HepG2 (cell line): ENCODE data around the gene PIP5KL1. TPM values are rescaled to one million over a fixed set of nuclear protein-coding genes. Genes with fewer than 3 reads are reported as not detected.
A peak's percentile ranks its signal among the peaks of the same experiment; 100 is the strongest.

Experiments
- AKAP8 ChIP-seq: sonication (generic); formaldehyde crosslinking; IDR thresholded peaks from 2 replicates; pipeline ENCODE4 v1.5.1; 2020; ENCODE audit warnings: mild to moderate bottlenecking, missing genetic modification reagents
- CBX5 ChIP-seq: sonication (generic); formaldehyde crosslinking; IDR thresholded peaks from 2 replicates; pipeline ENCODE4 v1.4.0; 2020; ENCODE audit warnings: missing genetic modification reagents, borderline replicate concordance
- ETV5 ChIP-seq: IDR thresholded peaks from 2 replicates; pipeline ENCODE4 v1.6.1; 2018; ENCODE audit warnings: missing biosample characterization, missing genetic modification reagents, inconsistent platforms, borderline replicate concordance
- FOSL2 ChIP-seq: sonication (generic); formaldehyde crosslinking; IDR thresholded peaks from 2 replicates; pipeline ENCODE4 v1.4.0; 2020; ENCODE audit warnings: missing genetic modification reagents
- HNRNPL ChIP-seq: fragments of 200-400 bp; formaldehyde crosslinking; IDR thresholded peaks from 2 replicates; pipeline ENCODE4 v1.6.1; 2017; ENCODE audit warnings: mild to moderate bottlenecking, low read depth, low read length
- KDM2A ChIP-seq: sonication (generic); formaldehyde crosslinking; IDR thresholded peaks from 2 replicates; pipeline ENCODE4 v1.4.0; 2020; ENCODE audit warnings: low read depth, missing genetic modification reagents, borderline replicate concordance
- MZF1 ChIP-seq: sonication (generic); formaldehyde crosslinking; IDR thresholded peaks from 2 replicates; pipeline ENCODE4 v1.8.1; 2023; ENCODE audit warnings: mild to moderate bottlenecking, missing genetic modification reagents, borderline replicate concordance
- PBX2 ChIP-seq: IDR thresholded peaks from 2 replicates; pipeline ENCODE4 v1.6.1; 2016; ENCODE audit warnings: control low read depth
- RBFOX2 ChIP-seq: fragments of 200-400 bp; formaldehyde crosslinking; IDR thresholded peaks from 2 replicates; pipeline ENCODE4 v1.6.1; 2017; ENCODE audit warnings: low read depth, mild to moderate bottlenecking, low read length
- RXRA ChIP-seq: sonication (generic); formaldehyde crosslinking; IDR thresholded peaks from 2 replicates; pipeline ENCODE4 v1.5.1; 2020; ENCODE audit warnings: missing genetic modification reagents
- SP4 ChIP-seq: sonication (generic); formaldehyde crosslinking; IDR thresholded peaks from 2 replicates; pipeline ENCODE4 v1.8.1; 2023; ENCODE audit warnings: mild to moderate bottlenecking, missing genetic modification reagents
- THAP9 ChIP-seq: sonication (generic); formaldehyde crosslinking; IDR thresholded peaks from 2 replicates; pipeline ENCODE4; 2020; ENCODE audit warnings: missing genetic modification reagents, mild to moderate bottlenecking, borderline replicate concordance
- ZBTB38 ChIP-seq: sonication (generic); formaldehyde crosslinking; IDR thresholded peaks from 2 replicates; pipeline ENCODE4 v1.5.1; 2020; ENCODE audit warnings: mild to moderate bottlenecking, missing genetic modification reagents
- ZBTB7A ChIP-seq: sonication (generic); formaldehyde crosslinking; IDR thresholded peaks from 2 replicates; pipeline ENCODE4 v1.8.0; 2022; ENCODE audit warnings: mild to moderate bottlenecking, missing genetic modification reagents
- ZBTB7B ChIP-seq: sonication (generic); formaldehyde crosslinking; IDR thresholded peaks from 2 replicates; pipeline ENCODE4 v1.4.0; 2020; ENCODE audit warnings: missing genetic modification reagents
- ZC3H13 ChIP-seq: sonication (generic); formaldehyde crosslinking; IDR thresholded peaks from 2 replicates; pipeline ENCODE4 v1.8.1; 2023; ENCODE audit warnings: mild to moderate bottlenecking, missing genetic modification reagents, moderate library complexity
- ZIK1 ChIP-seq: sonication (generic); formaldehyde crosslinking; IDR thresholded peaks from 2 replicates; pipeline ENCODE4 v1.5.0; 2020; ENCODE audit warnings: mild to moderate bottlenecking, low read depth, missing genetic modification reagents, borderline replicate concordance
- ZMYM3 ChIP-seq: sonication (generic); formaldehyde crosslinking; IDR thresholded peaks from 2 replicates; pipeline ENCODE4 v1.5.1; 2020; ENCODE audit warnings: mild to moderate bottlenecking, missing genetic modification reagents
- ZNF12 ChIP-seq: sonication (generic); formaldehyde crosslinking; IDR thresholded peaks from 2 replicates; pipeline ENCODE4 v1.5.0; 2020; ENCODE audit warnings: missing genetic modification reagents
- ZNF329 ChIP-seq: sonication (generic); formaldehyde crosslinking; IDR thresholded peaks from 2 replicates; pipeline ENCODE4 v1.9.0; 2021; ENCODE audit warnings: low read depth, mild to moderate bottlenecking, missing genetic modification reagents
- ZNF670 ChIP-seq: sonication (generic); formaldehyde crosslinking; IDR thresholded peaks from 2 replicates; pipeline ENCODE4 v1.8.0; 2022; ENCODE audit warnings: mild to moderate bottlenecking, missing genetic modification reagents, borderline replicate concordance
- ZNF749 ChIP-seq: sonication (generic); formaldehyde crosslinking; IDR thresholded peaks from 2 replicates; pipeline ENCODE4 v1.8.0; 2022; ENCODE audit warnings: mild to moderate bottlenecking, missing genetic modification reagents, moderate library complexity, borderline replicate concordance
- ZZZ3 ChIP-seq: sonication (generic); formaldehyde crosslinking; IDR thresholded peaks from 2 replicates; pipeline ENCODE4 v1.4.0; 2020; ENCODE audit warnings: missing genetic modification reagents, mild to moderate bottlenecking, borderline replicate concordance
- polyA plus RNA-seq, 8 experiments: library from polyadenylated mRNA; depleted of rRNA in 3 of 8; stranded (reverse) in 7 of 8; unstranded in 1 of 8; fragments of >200 nt; fragmentation: Illumina TruSeq in 4 of 8; extraction: Trizol in 4 of 8; gene quantifications; 2 replicates each; pipeline versions ENCODE4 v1.2.1 to v1.2.3, GENCODE V29; 2011 to 2016; ENCODE audit warnings: low read depth in 4 of 8, missing spikeins in 1 of 8, mixed read lengths in 1 of 8; ENCODE audit not compliant: insufficient read depth in 1 of 8
- total RNA-seq, 5 experiments: library from RNA; depleted of rRNA; stranded (reverse); fragments of >200 nt; fragmentation: Illumina TruSeq; extraction: Trizol; gene quantifications; 2 replicates each; pipeline ENCODE4 v1.2.3, GENCODE V29; 2016; ENCODE audit warnings: low read depth in 1 of 5
- TF ChIP-seq, protein P1 (sequence below): sonication (generic); formaldehyde crosslinking; IDR thresholded peaks from 2 replicates; pipeline ENCODE4 v1.4.0; 2020; ENCODE audit warnings: mild to moderate bottlenecking, missing genetic modification reagents

PIP5KL1 gene
- total and polyA plus RNA-seq, 2 of the 13 experiments (the other 11 are each of a cell fraction or from before 2014, with no cell fraction given): 0.20 to 0.49 TPM

- TF ChIP-seq ZNF670 (CRISPR knock-in tag) (no peak), KDM2A (CRISPR knock-in tag) (peak; percentile 50; the same call in 1 of the 2 replicates), ZIK1 (CRISPR knock-in tag) (no peak), ZNF12 (CRISPR knock-in tag) (no peak), ZZZ3 (CRISPR knock-in tag) (no peak), CBX5 (CRISPR knock-in tag) (peak; percentile 33; the same call in 1 of the 2 replicates), PBX2 (CRISPR knock-in tag) (no peak), ZBTB7B (CRISPR knock-in tag) (peak; percentile 86), HNRNPL (peak; percentile 65; the same call in 1 of the 2 replicates), ZNF329 (no peak), RBFOX2 (peak; percentile 73), ZBTB38 (CRISPR knock-in tag) (peak; percentile 47; the same call in 1 of the 2 replicates), THAP9 (CRISPR knock-in tag) (0 out of 2 replicates have a peak, but pooled peaks have one; percentile 9), RXRA (CRISPR knock-in tag) (0 out of 2 replicates have a peak, but pooled peaks have one; percentile 25), SP4 (CRISPR knock-in tag) (peak; percentile 81), ZBTB7A (CRISPR knock-in tag) (peak; percentile 80), MZF1 (CRISPR knock-in tag) (0 out of 2 replicates have a peak, but pooled peaks have one; percentile 41), AKAP8 (no peak), ZMYM3 (CRISPR knock-in tag) (0 out of 2 replicates have a peak, but pooled peaks have one; percentile 36), FOSL2 (CRISPR knock-in tag) (0 out of 2 replicates have a peak, but pooled peaks have one; percentile 12), ZNF749 (CRISPR knock-in tag) (no peak), ETV5 (0 out of 2 replicates have a peak, but pooled peaks have one; percentile 12), ZC3H13 (peak; percentile 29; the same call in 1 of the 2 replicates)
- TF ChIP-seq, protein P1, sequence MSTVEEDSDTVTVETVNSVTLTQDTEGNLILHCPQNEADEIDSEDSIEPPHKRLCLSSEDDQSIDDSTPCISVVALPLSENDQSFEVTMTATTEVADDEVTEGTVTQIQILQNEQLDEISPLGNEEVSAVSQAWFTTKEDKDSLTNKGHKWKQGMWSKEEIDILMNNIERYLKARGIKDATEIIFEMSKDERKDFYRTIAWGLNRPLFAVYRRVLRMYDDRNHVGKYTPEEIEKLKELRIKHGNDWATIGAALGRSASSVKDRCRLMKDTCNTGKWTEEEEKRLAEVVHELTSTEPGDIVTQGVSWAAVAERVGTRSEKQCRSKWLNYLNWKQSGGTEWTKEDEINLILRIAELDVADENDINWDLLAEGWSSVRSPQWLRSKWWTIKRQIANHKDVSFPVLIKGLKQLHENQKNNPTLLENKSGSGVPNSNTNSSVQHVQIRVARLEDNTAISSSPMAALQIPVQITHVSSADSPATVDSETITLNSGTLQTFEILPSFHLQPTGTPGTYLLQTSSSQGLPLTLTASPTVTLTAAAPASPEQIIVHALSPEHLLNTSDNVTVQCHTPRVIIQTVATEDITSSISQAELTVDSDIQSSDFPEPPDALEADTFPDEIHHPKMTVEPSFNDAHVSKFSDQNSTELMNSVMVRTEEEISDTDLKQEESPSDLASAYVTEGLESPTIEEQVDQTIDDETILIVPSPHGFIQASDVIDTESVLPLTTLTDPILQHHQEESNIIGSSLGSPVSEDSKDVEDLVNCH: no peak
Measured at GRCh38 chr9:127942216-127943010, 11.8 kb upstream of the PIP5KL1 start (continued).
